Fibroblast of lung (primary cell): ENCODE results near the gene SH3GL3. TPM values are rescaled to one million over a fixed set of nuclear protein-coding genes. Genes with fewer than 3 reads are reported as not detected.

ENCODE experiments used
- DNase-seq, 2 donors: peaks; one replicate each; pipeline versions ENCODE4 v3.0.0 to v3.0.0-alpha.2; 2010; ENCODE audit warnings: low read depth in 2 of 2
- H2AFZ ChIP-seq: 2 replicates; pipeline ENCODE4 v1.5.1; 2012; ENCODE audit warnings: low read length, control low read depth, inconsistent platforms
- H3K27ac ChIP-seq: 2 replicates; pipeline ENCODE4 v1.5.1; 2011; ENCODE audit warnings: low read length, control low read depth; ENCODE audit not compliant: insufficient read depth
- H3K27me3 ChIP-seq: 2 replicates; pipeline ENCODE4 v1.5.1; 2011; ENCODE audit warnings: mild to moderate bottlenecking, low read length; ENCODE audit not compliant: control insufficient read depth, insufficient read depth
- H3K36me3 ChIP-seq: 2 replicates; pipeline ENCODE4 v1.5.1; 2011; ENCODE audit warnings: low read length; ENCODE audit not compliant: control insufficient read depth, insufficient read depth
- H3K4me1 ChIP-seq: 2 replicates; pipeline ENCODE4 v1.5.1; 2011; ENCODE audit warnings: low read length; ENCODE audit not compliant: control insufficient read depth, insufficient read depth; ENCODE audit errors: extremely low read depth
- H3K4me2 ChIP-seq: 2 replicates; pipeline ENCODE4 v1.5.1; 2011; ENCODE audit warnings: low read length, control low read depth; ENCODE audit not compliant: insufficient read depth; ENCODE audit errors: extremely low read depth
- H3K4me3 ChIP-seq, 4 experiments: fragments of 200-600 bp in 1 of 4; sonication (generic) in 1 of 4; replicated peaks in 1 of 4; 2 replicates each; pipeline ENCODE4 v1.5.1; 2011 to 2016; ENCODE audit warnings: low read length in 4 of 4, low read depth in 3 of 4, mild to moderate bottlenecking in 3 of 4, control low read depth in 2 of 4, inconsistent platforms in 1 of 4, mixed read lengths in 1 of 4; ENCODE audit not compliant: insufficient read depth in 1 of 4; ENCODE audit errors: control extremely low read depth in 1 of 4
- H3K79me2 ChIP-seq: 2 replicates; pipeline ENCODE4 v1.5.1; 2012; ENCODE audit warnings: mild to moderate bottlenecking, low read length, inconsistent platforms; ENCODE audit not compliant: control insufficient read depth, insufficient read depth
- H3K9ac ChIP-seq: 2 replicates; pipeline ENCODE4 v1.5.1; 2011; ENCODE audit warnings: mild to moderate bottlenecking, low read length, control low read depth; ENCODE audit not compliant: insufficient read depth
- H3K9me3 ChIP-seq: 2 replicates; pipeline ENCODE4 v1.5.1; 2012; ENCODE audit warnings: low read depth, low read length; ENCODE audit not compliant: control insufficient read depth, insufficient read depth
- H4K20me1 ChIP-seq: 2 replicates; pipeline ENCODE4 v1.5.1; 2011; ENCODE audit warnings: low read length; ENCODE audit not compliant: control insufficient read depth, insufficient read depth; ENCODE audit errors: extremely low read depth
- EZH2 ChIP-seq: IDR thresholded peaks from 2 replicates; pipeline ENCODE4 v1.5.1; 2012; ENCODE audit warnings: low read length, control low read depth, mild to moderate bottlenecking; ENCODE audit errors: missing control alignments
- polyA plus RNA-seq, 2 donors: library from polyadenylated mRNA; depleted of rRNA in 1 of 2; stranded (reverse) in 1 of 2; unstranded in 1 of 2; fragments of >200 nt; gene quantifications; 2 replicates each; pipeline ENCODE4 v1.2.1, GENCODE V29; 2011 to 2012; ENCODE audit warnings: missing spikeins in 1 of 2
- total RNA-seq: library from RNA; depleted of rRNA; stranded (reverse); fragments of >200 nt; gene quantifications from 2 replicates; pipeline ENCODE4 v1.2.1, GENCODE V29; 2014
- TF ChIP-seq, protein P1 (sequence below), 2 donors: IDR thresholded peaks in 1 of 2; conservative IDR thresholded peaks in 1 of 2; 1 replicate in 1 of 2; 2 replicates in 1 of 2; pipeline ENCODE4 v1.5.1; 2011 to 2012; ENCODE audit warnings: low read length in 2 of 2, control low read depth in 1 of 2, inconsistent platforms in 1 of 2, low read depth in 1 of 2, mild to moderate bottlenecking in 1 of 2

SH3GL3 gene
- total and polyA plus RNA-seq, 2 donors (not counting 1 experiment from before 2014, with no cell fraction given): under 0.01 to 0.05 TPM

DNA sequence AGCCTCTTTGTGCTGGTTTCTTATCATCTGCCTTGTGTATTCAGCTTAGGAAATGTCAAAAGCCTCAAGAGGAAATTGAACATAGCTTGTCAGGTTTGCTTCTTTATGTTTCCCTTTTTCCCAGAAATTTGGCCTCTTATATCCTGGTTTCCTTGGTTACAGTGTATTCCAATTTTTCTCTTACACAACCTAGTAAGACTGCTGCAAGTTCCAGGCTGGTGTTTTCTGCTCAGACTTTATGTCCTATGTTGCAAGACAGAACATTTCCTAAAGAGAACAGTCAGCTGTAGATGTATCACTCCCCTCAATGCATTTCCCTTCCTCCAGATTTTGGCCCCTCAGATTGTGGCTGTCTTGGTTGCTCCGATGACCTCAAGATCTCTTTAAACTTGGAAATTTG is 102.5 kb downstream of the SH3GL3 start:
- no peaks in the 10 kb centered on the region for H3K9me3 ChIP-seq
- H3K4me2 ChIP-seq: no peak overlapping the region
- DNase-seq: peak in 1 of 2 donors; percentile 12
- no peaks in the 10 kb centered on the region for H3K36me3 ChIP-seq
- TF ChIP-seq, protein P1, sequence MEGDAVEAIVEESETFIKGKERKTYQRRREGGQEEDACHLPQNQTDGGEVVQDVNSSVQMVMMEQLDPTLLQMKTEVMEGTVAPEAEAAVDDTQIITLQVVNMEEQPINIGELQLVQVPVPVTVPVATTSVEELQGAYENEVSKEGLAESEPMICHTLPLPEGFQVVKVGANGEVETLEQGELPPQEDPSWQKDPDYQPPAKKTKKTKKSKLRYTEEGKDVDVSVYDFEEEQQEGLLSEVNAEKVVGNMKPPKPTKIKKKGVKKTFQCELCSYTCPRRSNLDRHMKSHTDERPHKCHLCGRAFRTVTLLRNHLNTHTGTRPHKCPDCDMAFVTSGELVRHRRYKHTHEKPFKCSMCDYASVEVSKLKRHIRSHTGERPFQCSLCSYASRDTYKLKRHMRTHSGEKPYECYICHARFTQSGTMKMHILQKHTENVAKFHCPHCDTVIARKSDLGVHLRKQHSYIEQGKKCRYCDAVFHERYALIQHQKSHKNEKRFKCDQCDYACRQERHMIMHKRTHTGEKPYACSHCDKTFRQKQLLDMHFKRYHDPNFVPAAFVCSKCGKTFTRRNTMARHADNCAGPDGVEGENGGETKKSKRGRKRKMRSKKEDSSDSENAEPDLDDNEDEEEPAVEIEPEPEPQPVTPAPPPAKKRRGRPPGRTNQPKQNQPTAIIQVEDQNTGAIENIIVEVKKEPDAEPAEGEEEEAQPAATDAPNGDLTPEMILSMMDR (conservative IDR thresholded peaks at IDR 0.05 in 1 of 2, IDR thresholded peaks at IDR 0.05 in 1 of 2; ENCODE audit: low read depth in 1 of 2, low read length in 2 of 2): no peak
- TF ChIP-seq EZH2: no peak
- no peaks in the 10 kb centered on the region for H3K4me1 ChIP-seq
- H3K9ac ChIP-seq: no peak overlapping the region
- H3K79me2 ChIP-seq: no peaks in the 10 kb centered on the region
- no peak overlapping the region for H3K27ac ChIP-seq
- H3K4me3 ChIP-seq: no peak overlapping the region
- H2AFZ ChIP-seq: no peak overlapping the region
- no peaks in the 10 kb centered on the region for H3K27me3 ChIP-seq
- no peaks in the 10 kb centered on the region for H4K20me1 ChIP-seq

DNA sequence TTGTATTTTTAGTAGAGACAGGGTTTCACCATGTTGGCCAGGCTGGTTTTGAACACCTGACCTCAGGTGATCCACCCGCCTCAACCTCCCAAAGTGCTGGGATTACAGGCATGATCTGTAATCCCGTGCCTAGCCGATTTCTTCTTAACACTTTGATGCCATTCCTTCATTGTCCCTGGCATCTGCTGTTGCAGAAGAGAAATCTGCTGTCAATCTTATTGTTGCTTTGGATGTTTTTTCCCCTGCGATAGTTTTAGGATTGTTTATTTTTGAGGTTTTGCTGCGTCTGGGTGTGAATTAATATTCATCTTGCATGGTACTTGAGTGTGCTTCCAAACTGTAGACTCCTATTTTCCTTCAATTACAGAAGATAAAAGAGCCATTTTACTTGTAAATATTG is 107.4 kb downstream of the SH3GL3 start:
- H3K9me3 ChIP-seq: no peaks in the 10 kb centered on the region
- no peak overlapping the region for H3K27ac ChIP-seq
- no peaks in the 10 kb centered on the region for H3K4me1 ChIP-seq
- no peaks in the 10 kb centered on the region for H3K36me3 ChIP-seq
- no peak overlapping the region for H3K4me2 ChIP-seq
- no peaks in the 10 kb centered on the region for H3K79me2 ChIP-seq
- H3K9ac ChIP-seq: no peak overlapping the region
- H4K20me1 ChIP-seq: no peaks in the 10 kb centered on the region
- no peak overlapping the region for H2AFZ ChIP-seq
- no peak for DNase-seq
- no peak for TF ChIP-seq EZH2
- TF ChIP-seq, protein P1 (conservative IDR thresholded peaks at IDR 0.05 in 1 of 2, IDR thresholded peaks at IDR 0.05 in 1 of 2; ENCODE audit: low read depth in 1 of 2, low read length in 2 of 2): no peak
- H3K27me3 ChIP-seq: no peaks in the 10 kb centered on the region
- no peak overlapping the region for H3K4me3 ChIP-seq

DNA sequence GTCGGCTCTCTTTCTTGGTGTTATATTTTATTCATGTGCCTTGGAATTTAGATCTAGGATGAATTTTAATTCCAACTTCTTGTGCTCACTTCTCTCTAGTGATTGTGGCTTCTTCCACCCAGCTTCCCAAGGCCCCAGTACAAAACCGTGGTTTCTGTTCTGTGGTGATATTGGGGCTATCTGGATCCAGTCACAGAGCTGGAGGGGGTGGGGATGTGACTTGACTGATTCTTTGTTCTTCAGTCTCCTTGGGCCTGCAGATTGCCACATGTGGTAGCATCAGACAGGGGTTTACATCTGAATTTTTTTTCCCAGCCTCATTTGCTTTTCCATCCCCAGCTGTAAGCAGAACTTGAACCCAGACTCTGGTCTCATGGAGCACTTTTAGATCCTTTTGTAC is 108.2 kb downstream of the SH3GL3 start:
- Histone ChIP-seq H3K9ac (no peak overlapping the region), H3K9me3 (no peaks in the 10 kb centered on the region), H4K20me1 (no peaks in the 10 kb centered on the region), H3K27ac (no peak overlapping the region), H3K4me1 (no peaks in the 10 kb centered on the region), H3K36me3 (no peaks in the 10 kb centered on the region), H3K79me2 (no peaks in the 10 kb centered on the region), H3K4me2 (no peak overlapping the region), H2AFZ (no peak overlapping the region), H3K4me3 (no peak overlapping the region), H3K27me3 (no peaks in the 10 kb centered on the region)
- TF ChIP-seq, protein P1 (conservative IDR thresholded peaks at IDR 0.05 in 1 of 2, IDR thresholded peaks at IDR 0.05 in 1 of 2; ENCODE audit: low read depth in 1 of 2, low read length in 2 of 2): no peak
- no peak for TF ChIP-seq EZH2
- DNase-seq: no peak
